Measurements from ENCODE around the gene DOCK2. TPM values are rescaled to one million over a fixed set of nuclear protein-coding genes. Genes with fewer than 3 reads are reported as not detected.

Gene DOCK2
- total RNA-seq, 1 donor from 2014 or later = 21.6 TPM

DNA sequence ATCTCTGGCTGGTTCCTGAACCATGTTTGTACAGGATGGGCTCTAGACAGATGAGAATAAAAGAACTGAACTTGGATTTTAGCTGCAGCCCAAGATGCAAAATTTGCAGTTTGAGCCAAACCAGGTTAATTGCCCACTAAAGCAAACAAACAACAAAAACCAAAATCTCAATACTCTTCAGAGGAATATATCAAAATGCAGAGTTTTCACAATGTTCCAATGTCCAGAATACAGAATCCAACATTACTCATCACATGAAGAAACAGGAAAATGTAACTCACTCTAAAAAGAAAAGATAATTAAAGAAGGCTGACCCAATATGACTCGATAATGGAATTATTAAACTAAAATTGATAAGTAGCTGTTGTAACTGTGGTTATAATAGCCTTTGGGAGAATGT lies 489.0 kb downstream of the DOCK2 start:
- DNase-seq (ENCODE audit: low spot score) = no peak

DNA sequence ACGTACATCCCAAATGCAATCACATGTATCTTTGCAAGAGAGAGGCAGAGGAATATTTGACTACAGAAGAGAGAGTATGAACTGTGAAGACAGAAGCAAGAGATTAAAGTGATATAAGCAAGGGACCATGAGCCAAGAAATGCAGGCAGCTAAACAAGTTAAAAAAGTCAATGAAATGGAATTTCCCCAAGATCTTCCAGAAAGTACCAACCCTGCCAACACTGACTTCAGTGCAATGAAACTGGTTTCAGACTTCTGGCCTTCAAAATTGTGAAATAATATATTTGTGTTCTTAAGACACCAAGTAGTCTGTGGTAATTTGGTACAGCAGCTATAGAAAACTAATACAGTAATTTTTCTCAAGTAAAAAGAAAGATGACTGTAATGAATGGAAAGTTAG lies 489.6 kb downstream of the DOCK2 start:
- DNase-seq (ENCODE audit: low spot score) = no peak

DNA sequence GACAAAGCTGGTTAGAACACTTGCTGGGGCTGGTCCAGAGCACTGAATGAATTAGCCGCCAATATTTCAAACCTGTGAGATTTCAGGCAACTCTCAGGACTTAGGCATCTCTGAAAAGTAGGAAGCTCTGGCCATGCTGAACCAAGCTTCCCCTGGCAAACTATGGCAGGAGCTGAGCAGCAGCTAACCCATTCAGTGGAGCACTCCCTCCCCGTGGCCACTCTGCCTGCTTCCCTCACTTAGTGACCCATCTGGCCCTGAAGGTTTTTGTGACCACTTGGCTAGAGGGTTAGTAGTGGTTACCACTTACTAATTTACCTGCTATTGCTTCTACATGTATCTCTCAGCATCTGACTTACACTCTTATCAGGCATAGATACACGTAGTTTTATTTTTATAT lies 494.2 kb downstream of the DOCK2 start:
- no peak for DNase-seq (ENCODE audit: low spot score)

DNA sequence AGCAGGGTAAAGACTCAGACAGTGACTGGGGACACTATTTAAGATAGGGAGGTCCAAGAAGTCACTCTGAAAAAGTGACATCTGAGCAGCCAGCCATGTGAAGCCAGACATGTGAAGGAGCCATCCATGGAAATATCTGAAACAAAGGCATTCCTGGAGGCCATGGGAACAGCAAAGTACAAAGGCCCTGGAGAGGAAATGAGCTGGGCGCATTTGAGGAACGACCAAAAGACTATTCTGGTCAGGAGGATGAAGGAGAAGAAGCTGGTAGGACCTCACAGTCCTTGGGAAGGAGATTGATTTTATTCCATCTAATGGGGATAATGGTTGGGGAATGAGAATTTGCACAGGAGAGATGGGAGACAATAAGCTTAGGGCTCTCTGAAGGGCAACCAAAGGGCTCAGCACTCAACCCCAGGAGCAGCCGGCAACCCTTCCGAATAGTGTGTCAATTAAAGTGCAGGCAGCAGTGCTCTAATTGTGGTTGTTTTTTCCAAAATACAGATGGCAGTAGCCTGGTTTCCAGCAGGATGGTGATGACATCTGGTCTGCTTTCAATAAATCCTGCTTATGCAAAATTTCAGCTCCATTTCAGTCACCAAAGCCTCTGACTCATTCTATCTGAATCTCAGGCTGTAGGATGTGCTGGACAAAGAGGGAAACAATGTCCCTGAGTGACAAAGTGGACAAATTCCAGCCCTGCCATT lies 495.3 kb downstream of the DOCK2 start:
- no peak for DNase-seq (ENCODE audit: low spot score)

Other genes starting within 250 kb of the DOCK2 start
- 4.6 TPM for gene SPDL1, start 53.5 kb upstream of the DOCK2 start, total RNA-seq